ENCODE measurements around the gene TGM1.
"Not testable (repeated sequence)": the region's sequence is repeated elsewhere in the genome, so short reads cannot be mapped to it uniquely, and the experiment has no call there.

The TGM1 gene

DNA sequence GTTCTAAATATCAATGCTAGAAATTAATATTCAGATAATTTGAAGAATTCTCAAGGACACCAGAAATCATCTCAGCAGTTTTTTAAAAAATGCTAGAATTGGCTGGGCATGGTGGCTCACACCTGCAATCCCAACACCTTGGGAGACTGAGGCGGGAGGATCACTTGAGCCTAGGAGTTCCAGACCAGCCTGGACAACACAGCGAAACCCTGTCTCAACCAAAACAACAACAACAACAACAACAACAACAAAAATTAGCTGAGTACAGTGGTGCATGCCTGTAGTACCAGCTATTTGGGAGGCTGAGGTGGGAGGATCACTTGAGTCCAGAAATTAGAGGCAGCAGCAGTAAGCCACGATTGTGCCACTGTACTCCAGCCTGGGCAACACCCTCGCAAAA is 43.9 kb downstream of the TGM1 start:
- ATAC-seq (no peak), DNase-seq (no peak)
- no peak overlapping the region for H3K27ac Mint-ChIP-seq
- no peaks in the 10 kb centered on the region for H3K9me3 Mint-ChIP-seq
- no peak overlapping the region for H3K4me3 Mint-ChIP-seq
- peaks cover 31% of the 10 kb centered on the region for H3K4me1 Mint-ChIP-seq
- H3K27me3 Mint-ChIP-seq, result no peaks in the 10 kb centered on the region

DNA sequence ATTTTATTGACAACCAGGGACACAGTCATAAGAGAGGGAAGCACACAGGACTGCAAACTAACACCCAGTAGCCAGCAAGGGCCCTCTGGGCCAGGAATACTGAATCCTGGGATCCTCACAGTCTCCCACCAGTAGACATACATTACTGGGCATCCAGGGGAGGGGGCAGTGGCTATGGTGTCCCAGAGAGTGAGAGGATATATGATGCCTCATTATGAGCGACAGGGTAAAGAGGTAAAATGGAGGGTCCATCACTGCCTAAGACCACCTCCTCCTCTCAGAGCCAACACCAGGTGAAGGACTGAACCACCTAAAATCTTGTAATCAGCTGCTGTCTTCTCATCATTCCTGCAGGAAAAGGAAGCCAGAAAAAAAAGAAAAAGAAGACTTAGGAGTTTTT is 46.1 kb downstream of the TGM1 start:
- not testable (repeated sequence) for H3K9me3 Mint-ChIP-seq, H3K4me3 Mint-ChIP-seq, H3K27me3 Mint-ChIP-seq, DNase-seq, ATAC-seq
- Mint-ChIP-seq H3K4me1 (peaks cover 53% of the 10 kb centered on the region), H3K27ac (peak overlapping the region in 1 of 2 donors; percentile 88)

DNA sequence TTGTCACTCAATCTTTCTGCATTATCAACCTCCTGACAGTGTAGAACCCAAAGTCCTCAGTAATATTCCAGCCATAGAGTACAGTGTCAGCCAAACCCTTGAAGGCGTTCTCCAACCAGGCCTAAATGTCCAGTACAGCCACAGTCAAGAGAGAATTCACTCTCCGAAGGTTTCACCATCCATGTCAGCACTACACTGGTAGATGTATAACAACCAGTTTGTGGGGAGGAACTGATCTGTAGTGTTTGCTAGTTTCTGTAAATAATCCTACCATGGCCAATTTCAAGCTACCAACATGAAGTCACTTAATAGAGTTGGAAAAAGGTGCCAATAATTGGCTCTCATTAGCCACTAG is 46.7 kb downstream of the TGM1 start:
- Mint-ChIP-seq H3K4me3 (peak overlapping the region; percentile 92 to 94), H3K4me1 (peaks cover 59% of the 10 kb centered on the region), H3K27ac (peak overlapping the region; percentile 50 to 89), H3K9me3 (no peaks in the 10 kb centered on the region), H3K27me3 (no peaks in the 10 kb centered on the region)
- DNase-seq (no peak), ATAC-seq (no peak)

DNA sequence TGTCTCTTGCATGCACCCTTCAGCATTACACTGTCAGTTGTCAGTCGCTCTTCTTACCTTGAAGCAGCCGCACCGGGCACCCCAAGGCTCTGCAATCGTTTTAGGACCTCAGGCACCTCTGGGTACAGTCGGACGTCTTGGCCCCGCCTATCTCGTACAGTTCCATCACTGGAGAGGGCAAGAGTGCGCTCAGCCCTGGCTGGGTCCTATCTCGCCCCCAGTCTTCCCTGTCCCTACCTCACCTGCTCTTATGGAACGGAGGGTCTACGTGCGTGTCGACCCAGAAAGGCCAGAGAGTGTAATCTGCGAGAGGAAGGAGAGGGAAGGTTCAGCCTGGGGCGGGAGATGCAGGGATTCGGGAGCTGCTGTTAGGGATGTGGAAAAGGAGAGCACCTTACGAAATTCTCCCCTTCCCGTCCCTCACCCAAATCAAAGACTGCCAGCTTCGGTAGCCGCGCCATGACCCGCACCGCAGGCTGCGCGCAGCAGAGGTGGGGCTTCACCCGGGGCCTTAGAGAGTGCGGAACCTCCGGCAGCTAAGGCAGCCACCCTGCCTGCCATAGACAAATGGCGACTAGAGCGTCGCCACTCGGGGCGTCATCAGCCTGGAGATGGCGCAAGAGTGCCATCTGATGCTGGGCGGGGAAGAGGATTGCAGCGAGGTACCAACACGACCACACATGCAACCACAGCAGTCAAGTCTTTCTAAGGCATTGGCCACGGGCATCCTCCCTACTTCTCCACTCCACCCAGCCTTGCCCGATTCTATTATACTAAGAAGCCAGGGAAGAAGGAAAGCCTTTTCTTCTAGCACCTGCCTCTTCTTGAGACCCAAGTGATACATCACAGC is 47.3 kb downstream of the TGM1 start, which contains the start of gene MDP1:
Gene MDP1 (minus strand): TSS at position 572 of the 850 bp plus-strand sequence. CDS start 111 bp downstream, at position 461.
- peak; percentile 80 to 87 for DNase-seq
- H3K9me3 Mint-ChIP-seq, result no peaks in the 10 kb centered on the region
- peaks cover 64% of the 10 kb centered on the region for H3K4me1 Mint-ChIP-seq
- peak; percentile 81 for ATAC-seq
- no peaks in the 10 kb centered on the region for H3K27me3 Mint-ChIP-seq
- H3K4me3 Mint-ChIP-seq, result peak within 1 kb of the TSS; percentile 92 to 94
- peak within 1 kb of the TSS; percentile 88 to 89 for H3K27ac Mint-ChIP-seq

DNA sequence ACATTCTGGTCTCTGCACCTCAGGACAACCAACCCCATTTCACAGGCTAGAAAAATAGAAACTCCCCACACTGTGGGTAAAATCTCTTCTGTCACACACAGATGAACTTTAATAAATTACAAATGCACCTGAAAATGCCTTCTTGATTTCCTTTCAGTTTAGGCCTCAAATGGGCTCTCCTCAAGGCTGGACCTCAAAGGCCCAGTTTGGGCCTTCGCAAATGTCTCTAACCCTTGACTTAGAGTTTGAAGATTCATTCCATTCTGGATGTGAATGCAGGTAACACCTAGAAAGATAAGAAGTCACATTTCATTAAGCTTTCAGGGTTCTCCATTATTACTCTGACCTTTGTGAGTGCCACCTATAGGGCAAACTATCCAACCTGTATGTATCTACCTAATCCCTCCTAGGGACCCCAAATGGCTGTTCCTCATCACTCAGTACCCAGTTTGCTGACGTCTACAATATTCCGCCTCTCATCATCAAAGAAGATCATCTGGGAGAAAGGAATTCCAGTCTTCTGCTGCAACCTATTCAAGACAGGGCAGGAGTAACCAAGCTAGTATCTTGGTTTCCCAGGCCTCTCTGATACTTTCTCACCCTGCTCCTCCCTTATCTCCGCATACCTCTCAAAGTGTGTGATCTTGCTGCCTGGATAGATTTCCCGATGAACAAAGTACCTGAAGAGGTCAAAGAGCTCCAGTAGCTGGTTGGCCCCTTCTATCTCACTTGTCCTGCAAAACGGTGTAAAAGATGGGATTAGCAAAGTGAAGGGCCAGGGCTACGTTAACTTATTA is 48.9 kb downstream of the TGM1 start:
- no peak for ATAC-seq
- Mint-ChIP-seq H3K9me3 (no peaks in the 10 kb centered on the region), H3K4me1 (peaks cover 67% of the 10 kb centered on the region), H3K4me3 (peak overlapping the region; percentile 92 to 94), H3K27me3 (no peaks in the 10 kb centered on the region), H3K27ac (peak overlapping the region; percentile 98)
- no peak for DNase-seq

DNA sequence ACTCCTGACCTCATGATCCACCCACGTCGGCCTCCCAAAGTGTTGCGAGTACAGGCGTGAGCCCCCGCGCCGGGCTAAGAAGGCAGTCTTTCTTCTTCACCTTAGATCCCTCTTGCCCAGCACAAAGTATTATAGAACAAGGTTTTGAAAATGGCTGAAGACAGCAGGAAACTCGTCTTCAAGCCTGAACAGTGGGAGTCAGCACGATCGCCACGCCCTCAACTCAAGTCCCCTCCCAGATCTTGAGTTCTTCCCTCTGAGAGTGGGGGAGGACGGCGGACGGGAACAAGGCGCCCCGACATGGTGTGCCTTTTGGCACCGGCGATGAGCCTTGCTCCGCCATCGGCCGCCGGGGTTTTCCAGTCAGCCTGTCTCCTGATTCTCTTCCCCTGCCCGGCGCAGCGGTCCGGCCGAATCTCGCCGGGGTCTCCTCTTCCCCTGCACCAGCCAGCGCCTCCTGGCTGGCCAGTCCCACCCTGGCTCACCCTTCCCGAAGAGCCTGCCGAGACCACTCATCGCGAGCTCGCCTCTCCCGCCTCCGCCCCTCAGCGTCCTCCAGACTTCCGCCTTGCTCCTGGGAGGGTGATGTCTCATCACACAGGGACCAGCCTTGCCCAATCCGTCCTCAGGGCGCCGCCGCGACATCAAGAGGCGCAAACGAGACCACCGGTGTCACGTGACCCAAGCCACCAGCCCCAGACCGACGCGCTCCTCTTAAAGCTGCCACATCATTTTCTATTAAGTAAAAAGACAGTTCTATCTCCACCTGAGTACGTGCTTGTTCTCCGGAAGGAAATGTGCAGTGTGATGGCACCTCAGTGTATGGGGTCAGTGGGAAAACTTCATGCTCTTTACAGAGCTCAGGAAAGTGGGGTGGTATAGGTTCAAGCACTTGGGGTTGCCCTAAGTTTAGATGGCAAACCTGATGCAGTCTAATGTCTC is 49.8 kb downstream of the TGM1 start, which contains the start of gene CHMP4A:
Gene CHMP4A (minus strand): TSS at position 565 of the 942 bp plus-strand sequence. CDS start 49 bp downstream, at position 516.
- Mint-ChIP-seq H3K4me1 (peaks cover 67% of the 10 kb centered on the region), H3K9me3 (no peaks in the 10 kb centered on the region), H3K4me3 (peak within 1 kb of the TSS; percentile 92 to 94), H3K27me3 (no peaks in the 10 kb centered on the region), H3K27ac (peak within 1 kb of the TSS; percentile 98)
- ATAC-seq, result peak; percentile 86
- DNase-seq, result peak; percentile 94 to 97

DNA sequence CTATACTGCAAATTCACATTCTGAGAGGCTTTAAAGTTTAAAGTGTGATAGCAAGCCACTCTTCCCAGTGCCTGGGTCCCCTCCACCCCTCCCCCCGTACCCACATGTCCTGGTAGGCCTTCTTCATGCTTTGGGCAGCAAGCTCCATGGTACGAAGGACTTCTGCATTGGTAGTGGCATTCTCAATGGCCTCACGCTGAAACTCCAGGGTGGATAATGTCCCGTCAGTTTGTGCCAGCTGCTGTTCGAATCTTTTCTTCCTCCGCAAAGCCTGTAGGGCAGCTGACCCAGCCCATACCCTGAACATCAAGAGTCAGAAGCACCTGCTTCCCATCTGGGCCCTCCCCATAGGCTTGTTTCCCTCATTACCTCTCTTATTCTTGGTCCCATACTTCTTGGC is 51.7 kb downstream of the TGM1 start:
- Mint-ChIP-seq H3K4me3 (peak overlapping the region in 1 of 2 donors; percentile 94), H3K9me3 (no peaks in the 10 kb centered on the region), H3K4me1 (peaks cover 77% of the 10 kb centered on the region)

DNA sequence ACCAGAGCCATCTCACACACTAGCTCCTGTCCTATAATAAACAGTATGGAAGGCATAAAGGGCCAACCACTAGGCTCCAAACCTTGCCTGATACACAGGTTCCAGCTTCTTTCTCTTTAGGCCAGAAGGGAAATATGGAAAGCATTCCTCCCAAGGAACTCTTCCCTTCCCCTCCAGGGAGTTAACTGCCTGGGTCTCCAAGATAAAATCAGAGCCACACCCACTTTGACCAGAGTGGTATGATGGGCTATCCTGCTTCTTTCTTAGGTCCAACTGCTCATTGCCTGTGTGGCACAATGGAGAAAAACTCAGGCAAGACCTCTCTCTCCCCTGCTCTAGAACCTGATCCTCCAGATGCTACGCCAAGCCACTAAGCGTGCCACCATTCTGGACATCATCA is 55.4 kb downstream of the TGM1 start:
- Mint-ChIP-seq H3K27ac (peak overlapping the region in 1 of 2 donors; percentile 57), H3K9me3 (peaks cover 6% of the 10 kb centered on the region in 2 donors), H3K4me1 (peaks cover 51% of the 10 kb centered on the region), H3K27me3 (no peaks in the 10 kb centered on the region), H3K4me3 (no peak overlapping the region)
- no peak for ATAC-seq
- DNase-seq, result no peak

More for the DNA sequence above, 51.7 kb downstream of the TGM1 start:
- peak overlapping the region; percentile 57 to 73 for H3K27ac Mint-ChIP-seq
- DNase-seq (no peak), ATAC-seq (no peak)
- no peaks in the 10 kb centered on the region for H3K27me3 Mint-ChIP-seq

DNA sequence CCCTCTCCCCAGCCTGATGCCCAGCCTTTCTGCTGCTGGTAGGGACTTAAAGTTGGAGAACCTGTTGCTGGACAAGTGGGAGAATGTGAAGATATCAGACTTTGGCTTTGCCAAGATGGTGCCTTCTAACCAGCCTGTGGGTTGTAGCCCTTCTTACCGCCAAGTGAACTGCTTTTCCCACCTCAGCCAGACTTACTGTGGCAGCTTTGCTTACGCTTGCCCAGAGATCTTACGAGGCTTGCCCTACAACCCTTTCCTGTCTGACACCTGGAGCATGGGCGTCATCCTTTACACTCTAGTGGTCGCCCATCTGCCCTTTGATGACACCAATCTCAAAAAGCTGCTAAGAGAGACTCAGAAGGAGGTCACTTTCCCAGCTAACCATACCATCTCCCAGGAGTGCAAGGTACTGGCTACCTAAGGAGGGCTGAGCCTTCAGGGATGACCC is 55.8 kb downstream of the TGM1 start:
- H3K27ac Mint-ChIP-seq, result peak overlapping the region in 1 of 2 donors; percentile 4
- no peaks in the 10 kb centered on the region for H3K27me3 Mint-ChIP-seq
- H3K9me3 Mint-ChIP-seq, result peaks cover 7 to 8% of the 10 kb centered on the region in 2 donors
- H3K4me3 Mint-ChIP-seq, result no peak overlapping the region
- DNase-seq, result no peak
- peaks cover 46% of the 10 kb centered on the region for H3K4me1 Mint-ChIP-seq
- no peak for ATAC-seq

DNA sequence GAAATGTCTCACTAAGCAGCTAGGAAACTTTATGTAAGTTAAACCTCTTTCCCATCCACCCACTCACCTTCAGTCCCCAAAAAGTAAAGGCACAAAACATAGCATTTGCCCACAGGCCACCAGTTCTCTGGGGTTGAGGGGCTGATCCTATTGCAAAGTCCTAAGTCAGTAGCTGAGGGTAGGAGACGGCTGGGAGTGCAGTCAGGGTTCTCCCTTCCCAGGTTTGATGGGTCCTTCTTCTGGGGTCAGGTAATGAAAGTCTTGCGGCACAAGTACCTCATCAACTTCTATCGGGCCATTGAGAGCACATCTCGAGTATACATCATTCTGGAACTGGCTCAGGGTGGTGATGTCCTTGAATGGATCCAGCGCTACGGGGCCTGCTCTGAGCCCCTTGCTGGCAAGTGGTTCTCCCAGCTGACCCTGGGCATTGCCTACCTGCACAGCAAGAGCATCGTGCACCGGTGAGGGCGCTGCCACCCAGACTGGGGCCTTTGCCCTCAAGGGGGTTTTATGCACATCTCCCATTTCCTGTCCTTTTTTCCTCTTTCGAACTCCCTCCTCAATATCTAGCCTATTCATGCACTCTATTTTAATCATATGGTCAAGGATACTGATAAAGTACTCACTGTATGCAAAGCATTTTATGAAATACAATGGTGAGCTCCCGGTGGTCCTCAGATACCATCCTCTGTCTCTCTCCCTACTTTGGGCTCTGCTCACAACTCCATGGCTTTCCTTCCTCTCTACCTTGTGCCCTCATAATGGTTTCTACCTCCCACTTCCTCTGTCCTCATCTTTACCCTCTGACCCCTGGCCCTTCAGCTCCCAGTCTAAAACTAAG is 56.5 kb downstream of the TGM1 start:
- Mint-ChIP-seq H3K4me1 (peaks cover 41% of the 10 kb centered on the region), H3K4me3 (no peak overlapping the region), H3K27me3 (no peaks in the 10 kb centered on the region), H3K27ac (peak overlapping the region in 1 of 2 donors; percentile 4), H3K9me3 (peaks cover 9 to 11% of the 10 kb centered on the region in 2 donors)
- DNase-seq (no peak), ATAC-seq (no peak)

DNA sequence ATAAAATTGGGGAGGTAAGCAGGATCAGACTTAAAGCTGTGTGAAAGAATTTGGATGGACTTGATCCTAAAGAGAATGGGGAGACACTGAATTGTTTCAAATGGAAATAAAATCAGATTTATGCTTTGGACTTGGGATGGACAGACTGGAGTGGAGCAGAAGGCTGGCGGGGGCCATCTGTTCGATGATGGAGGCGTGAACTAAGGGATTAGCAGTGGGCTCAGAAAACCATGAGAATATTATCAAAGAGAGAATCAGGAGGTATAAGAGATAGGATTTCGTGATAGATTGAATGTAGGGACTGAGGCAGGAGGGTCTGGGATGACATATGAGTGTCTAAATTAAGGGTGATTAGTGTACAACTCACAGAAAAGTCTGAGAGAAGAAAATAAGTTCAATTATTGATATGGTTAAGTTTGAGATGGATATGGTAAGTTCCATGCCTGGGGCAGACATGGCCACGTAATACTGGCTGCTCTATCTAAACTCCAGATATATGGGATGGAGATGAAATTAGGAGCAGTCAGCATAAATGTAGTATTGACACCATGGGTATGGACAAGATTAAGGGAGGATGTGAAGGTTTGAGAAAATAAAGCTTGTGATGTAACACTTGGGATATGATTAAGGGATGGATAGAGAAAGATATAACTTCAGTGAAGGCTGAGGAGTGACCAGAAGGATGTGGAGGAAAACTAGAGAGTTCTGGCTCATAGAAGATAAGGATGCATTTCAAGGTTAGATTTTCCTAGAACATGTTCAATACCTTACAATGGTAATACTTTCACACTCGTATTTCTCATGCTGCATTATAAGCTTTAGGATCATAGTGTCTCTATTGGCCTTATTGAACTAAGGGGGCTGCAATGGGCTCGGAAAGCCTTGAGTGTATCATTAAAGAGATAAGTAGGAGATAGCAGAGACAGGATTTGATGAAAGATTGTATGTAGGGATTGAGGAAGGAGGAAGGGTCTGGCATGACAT is 58.5 kb downstream of the TGM1 start:
- Mint-ChIP-seq H3K4me1 (peaks cover 35% of the 10 kb centered on the region), H3K4me3 (no peak overlapping the region), H3K27me3 (no peaks in the 10 kb centered on the region), H3K27ac (peak overlapping the region in 1 of 2 donors; percentile 10), H3K9me3 (peaks cover 13 to 17% of the 10 kb centered on the region in 2 donors)
- ATAC-seq (no peak), DNase-seq (no peak)

DNA sequence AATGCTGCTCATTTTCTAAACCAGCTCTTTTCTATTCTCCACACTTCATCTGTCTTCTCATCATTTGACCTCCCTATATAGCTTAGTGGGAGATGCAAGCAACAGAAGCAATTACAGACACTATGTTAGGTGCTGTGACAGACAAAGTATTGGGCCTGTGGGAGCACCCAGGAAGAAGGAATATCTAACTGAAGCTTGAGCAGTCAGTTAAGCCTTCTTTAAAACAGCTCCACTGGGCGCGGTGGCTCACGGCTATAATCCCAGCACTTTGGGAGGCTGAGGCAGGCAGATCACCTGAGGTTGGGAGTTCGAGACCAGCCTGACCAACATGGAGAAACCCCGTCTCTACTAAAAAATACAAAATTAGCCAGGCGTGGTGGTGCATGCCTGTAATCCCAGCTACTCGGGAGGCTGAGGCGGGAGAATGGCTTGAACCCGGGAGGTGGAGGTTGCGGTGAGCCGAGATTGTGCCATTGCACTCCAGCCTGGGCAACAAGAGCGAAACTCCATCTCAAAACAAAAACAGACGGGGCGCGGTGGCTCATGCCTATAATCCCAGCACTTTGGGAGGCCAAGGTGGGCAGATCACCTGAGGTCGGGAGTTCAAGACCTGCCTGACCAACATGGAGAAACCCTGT is 59.6 kb downstream of the TGM1 start:
- peaks cover 13 to 17% of the 10 kb centered on the region in 2 donors for H3K9me3 Mint-ChIP-seq
- ATAC-seq, H3K4me3 Mint-ChIP-seq, H3K27ac Mint-ChIP-seq, DNase-seq, H3K27me3 Mint-ChIP-seq: not testable (repeated sequence)
- peaks cover 46% of the 10 kb centered on the region for H3K4me1 Mint-ChIP-seq

DNA sequence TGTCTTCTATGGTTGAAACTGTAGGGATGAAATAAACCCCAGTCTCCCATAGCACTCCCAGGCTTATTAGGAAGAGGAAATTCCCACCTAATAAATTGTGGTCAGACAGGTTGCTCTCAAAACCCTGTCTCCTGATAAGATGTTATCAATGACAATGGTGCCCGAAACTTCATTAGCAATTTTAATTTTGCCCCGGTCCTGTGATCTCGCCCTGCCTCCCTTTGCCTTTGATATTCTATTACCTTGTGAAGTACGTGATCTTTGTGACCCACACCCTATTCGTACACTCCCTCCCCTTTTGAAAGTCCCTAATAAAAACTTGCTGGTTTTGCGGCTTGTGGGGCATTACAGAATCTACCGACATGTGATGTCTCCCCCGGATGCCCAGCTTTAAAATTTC is 60.4 kb downstream of the TGM1 start:
- not testable (repeated sequence) for H3K27me3 Mint-ChIP-seq, DNase-seq, H3K4me3 Mint-ChIP-seq, ATAC-seq, H3K27ac Mint-ChIP-seq
- H3K9me3 Mint-ChIP-seq, result peaks cover 13 to 17% of the 10 kb centered on the region in 2 donors
- H3K4me1 Mint-ChIP-seq, result peaks cover 42% of the 10 kb centered on the region

All from stimulated activated naive CD8-positive, alpha-beta T cell treated with anti-CD3 and anti-CD28 coated beads, Interleukin-15, amount 100 ng/mL, for 72 hours (primary cell).